Hepatocyte (in vitro differentiated cells): ENCODE measurements around the gene C20orf144.

Source experiments
- EZH2phosphoT487 ChIP-seq: fragments of 200-600 bp; sonication (generic); IDR thresholded peaks from one replicate; pipeline ENCODE4 v1.6.1; 2018; ENCODE audit warnings: antibody characterized with exemption, mild to moderate bottlenecking, low read depth, moderate library complexity; ENCODE audit not compliant: unreplicated experiment, severe bottlenecking
- TF ChIP-seq, protein P1 (sequence below): fragments of 200-600 bp; sonication (generic); IDR thresholded peaks from 2 replicates; pipeline ENCODE4 v1.5.1; 2016; ENCODE audit warnings: antibody characterized with exemption, mild to moderate bottlenecking; ENCODE audit not compliant: poor library complexity

DNA sequence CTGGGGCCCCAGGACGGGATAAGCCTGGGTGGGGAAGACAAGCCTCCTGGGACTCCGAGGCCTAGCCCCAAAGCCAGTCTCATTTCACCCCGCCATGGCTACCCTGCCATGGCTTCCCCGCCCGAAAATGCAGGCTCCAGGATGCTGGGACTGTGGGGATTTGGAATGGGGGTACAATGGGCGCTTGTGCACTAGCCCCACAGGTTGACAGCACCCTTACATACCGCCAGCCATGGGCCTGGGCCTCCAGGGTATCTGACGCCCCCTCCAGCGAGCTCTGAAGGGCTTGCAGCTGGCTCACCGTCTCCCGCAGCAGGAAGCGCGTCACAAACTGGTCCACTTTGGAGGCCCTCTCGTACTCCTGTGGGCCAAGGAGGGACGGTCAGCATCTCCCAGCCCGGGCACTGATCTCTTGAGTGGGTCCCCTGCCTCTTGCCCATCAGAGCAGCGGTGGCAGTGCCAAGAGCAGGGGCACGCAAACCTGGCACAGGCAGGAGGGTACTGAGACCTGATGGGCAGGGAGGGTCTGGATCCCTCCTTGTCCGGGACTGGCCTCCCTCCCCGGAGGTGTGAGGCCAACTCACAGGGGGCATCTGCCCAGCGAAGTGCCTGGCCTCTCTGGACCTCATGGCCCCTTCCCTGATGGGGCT, 2.0 kb upstream of the C20orf144 start:
- TF ChIP-seq, protein P1, sequence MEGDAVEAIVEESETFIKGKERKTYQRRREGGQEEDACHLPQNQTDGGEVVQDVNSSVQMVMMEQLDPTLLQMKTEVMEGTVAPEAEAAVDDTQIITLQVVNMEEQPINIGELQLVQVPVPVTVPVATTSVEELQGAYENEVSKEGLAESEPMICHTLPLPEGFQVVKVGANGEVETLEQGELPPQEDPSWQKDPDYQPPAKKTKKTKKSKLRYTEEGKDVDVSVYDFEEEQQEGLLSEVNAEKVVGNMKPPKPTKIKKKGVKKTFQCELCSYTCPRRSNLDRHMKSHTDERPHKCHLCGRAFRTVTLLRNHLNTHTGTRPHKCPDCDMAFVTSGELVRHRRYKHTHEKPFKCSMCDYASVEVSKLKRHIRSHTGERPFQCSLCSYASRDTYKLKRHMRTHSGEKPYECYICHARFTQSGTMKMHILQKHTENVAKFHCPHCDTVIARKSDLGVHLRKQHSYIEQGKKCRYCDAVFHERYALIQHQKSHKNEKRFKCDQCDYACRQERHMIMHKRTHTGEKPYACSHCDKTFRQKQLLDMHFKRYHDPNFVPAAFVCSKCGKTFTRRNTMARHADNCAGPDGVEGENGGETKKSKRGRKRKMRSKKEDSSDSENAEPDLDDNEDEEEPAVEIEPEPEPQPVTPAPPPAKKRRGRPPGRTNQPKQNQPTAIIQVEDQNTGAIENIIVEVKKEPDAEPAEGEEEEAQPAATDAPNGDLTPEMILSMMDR, result no peak
- TF ChIP-seq EZH2phosphoT487, result no peak
